ENCODE results near the gene GSG1L2.
A peak's percentile ranks its signal among the peaks of the same experiment; 100 is the strongest.

The GSG1L2 gene

DNA sequence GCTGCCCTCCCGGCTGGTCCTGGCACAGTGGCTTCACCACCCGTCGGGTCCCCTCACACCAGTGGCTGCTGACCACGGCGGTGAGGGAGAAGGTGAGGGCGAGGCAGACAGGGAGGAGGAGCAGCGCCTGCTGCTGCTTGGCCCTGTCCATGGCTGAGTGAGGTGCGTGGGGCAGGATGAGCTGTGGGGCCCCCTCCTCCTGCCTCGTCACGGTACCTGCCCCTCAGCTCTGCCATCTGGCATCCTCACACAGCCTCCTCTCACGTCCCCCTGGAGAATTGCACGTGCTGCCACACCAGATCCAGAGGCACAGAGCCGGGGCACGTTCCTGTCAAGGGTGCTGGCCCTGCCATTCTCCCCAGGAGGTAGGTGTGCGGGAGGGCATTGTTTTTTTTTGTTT is at the start of gene GSG1L2:
GSG1L2 (minus strand) TSS at position 159 of the 400 bp plus-strand sequence; CDS start at position 151, 8 bp downstream.
- DNase-seq (ENCODE audit: low read depth): no peak

DNA sequence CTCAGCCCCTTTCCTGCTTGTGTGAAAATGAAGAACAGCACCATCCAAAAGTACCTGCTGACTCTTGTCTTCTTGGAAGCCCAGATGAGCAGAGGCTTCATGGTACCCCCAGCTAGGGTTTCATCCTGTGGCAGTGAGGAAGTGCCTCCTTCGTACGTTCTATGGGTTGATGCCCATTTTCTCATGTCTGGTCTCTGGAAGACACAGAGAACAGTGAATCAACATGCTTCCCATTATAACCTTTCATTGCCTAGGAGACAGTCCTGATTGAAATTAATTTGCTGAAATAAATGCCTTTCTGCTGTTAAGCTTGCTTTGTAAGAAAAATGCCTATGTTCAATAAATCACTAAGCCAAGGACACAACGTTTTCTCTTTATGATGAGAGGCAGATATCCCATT is 46.7 kb upstream of the GSG1L2 start:
- DNase-seq (ENCODE audit: low read depth): no peak

DNA sequence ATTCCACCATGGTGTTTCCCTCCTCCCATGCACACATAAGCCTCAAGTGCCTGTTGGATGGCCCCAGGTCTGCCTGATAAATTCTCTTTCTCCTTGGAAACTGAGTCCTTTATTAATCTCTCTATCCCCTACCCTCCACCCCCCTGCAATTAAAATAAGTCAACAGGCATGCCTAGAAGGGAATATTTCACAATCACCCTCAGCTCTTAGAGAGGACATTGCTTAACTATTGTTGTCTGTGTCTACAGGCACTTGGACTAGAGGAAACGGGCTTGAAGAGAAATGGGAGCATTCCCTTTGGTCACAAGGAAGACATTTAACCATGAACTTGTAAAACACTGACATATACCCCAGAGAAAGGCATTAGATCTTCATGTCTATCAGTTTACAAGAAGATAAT is 43.7 kb upstream of the GSG1L2 start:
- DNase-seq (ENCODE audit: low read depth): no peak

DNA sequence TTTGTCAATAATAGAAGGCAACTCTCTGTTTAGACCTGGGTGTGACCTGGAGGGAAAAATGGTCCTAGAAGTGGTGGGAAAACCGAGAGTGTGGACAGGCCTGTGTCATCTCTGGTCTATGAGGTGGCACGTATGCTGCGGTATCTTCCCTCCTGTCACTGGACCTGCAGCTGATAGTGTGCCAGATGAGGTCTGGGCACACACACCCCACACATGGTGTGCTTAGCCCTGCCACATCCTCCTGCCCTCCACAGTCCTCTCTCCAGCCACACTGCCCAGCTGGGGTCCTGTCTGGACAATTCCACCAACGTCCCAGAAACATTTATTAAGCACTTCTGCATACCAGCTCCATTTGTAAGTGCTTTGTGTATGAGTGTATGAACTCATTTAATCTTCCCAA is 41.1 kb upstream of the GSG1L2 start:
- no peak for DNase-seq (ENCODE audit: low read depth)

DNA sequence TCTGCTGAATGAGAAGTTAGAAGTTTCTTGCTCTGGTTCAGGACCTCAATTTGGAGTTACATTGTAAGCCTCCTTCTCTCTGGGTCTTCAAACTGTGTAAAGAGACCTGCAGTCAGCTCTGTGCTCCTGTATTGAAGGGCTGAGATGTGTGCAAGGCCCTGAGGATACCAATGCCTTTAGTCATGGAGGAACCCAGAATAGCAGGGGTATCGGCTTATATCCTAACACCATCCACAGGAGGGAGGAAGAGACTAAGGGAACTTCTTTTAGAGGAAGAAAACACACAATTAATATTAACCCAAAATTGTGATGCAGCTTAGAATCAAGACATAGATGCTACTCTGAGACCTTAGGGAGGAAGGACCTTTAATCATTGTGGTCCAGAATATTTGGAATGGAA is 40.3 kb upstream of the GSG1L2 start:
- no peak for DNase-seq (ENCODE audit: low read depth)

DNA sequence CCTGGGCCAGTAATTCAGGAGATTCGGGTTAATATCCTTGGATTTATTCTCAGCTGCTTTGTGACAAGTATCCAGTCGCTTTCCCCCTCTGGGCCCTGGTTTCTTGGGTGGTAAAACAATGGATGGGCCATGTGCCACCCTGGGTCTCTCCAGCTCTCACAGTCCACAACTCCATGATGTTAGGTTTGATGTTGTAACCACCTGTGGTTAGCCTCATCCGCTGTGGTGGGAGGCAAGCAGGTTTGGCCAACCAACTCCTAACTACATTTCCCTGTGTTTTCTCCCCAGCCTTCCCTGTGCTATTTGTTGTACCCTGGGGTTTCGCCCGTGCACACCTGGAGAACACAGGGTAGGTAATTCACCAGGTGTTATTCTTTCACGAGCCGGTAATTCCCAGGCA is 39.0 kb upstream of the GSG1L2 start:
- no peak for DNase-seq (ENCODE audit: low read depth)

DNA sequence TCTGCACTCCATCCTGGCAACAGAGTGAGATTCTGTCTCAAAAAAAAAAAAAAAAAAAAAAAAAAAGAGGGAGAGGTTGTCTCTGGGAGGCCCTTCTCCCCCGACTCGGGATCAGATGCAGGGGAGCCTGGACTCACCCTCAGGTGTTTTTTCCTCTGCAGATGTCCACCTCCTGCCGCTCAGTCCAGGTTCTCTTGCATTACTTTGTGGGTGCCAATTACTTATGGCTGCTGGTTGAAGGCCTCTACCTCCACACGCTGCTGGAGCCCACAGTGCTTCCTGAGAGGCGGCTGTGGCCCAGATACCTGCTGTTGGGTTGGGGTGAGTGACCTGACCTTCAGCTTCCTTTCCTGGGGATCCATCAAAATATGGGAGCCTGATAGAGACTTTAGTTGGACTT is 37.9 kb upstream of the GSG1L2 start:
- no peak for DNase-seq (ENCODE audit: low read depth)

DNA sequence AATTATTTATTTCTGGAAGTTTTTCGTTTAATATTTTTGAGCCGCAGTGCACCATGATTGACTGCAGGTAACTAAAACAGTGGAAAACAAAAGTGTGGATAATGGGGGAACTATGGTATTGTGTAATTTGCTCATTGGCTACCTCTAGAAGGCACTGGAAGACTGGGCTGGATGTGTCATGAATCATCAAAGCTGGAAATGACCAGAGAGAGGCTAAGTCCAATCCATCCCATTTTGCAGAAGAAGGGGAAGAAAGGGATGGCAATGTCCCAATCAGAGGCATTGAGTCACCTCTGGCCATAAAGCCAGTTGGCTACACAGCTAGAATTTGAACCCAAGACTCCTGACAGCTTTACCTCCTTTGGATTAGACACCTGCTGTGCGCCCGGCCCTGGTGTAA is 33.2 kb upstream of the GSG1L2 start:
- no peak for DNase-seq (ENCODE audit: low read depth)

DNA sequence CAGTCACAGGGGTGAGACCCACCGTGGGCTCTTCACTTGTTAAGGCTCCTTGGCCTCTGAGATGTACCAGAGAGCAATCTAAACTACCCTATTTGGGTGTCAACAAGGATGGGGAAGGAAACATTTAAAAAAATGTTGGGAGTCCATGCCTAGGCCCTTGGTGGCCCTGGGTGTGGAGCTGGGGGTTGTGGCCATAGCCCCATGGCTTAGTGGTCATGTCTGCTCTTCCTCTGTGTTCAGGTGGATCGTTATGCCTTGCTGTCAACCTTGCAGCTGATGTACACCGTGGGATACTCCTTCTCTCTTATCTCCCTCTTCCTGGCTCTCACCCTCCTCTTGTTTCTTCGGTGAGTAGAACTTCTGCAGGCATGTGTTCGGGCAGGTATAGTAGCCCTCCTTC is 32.4 kb upstream of the GSG1L2 start:
- no peak for DNase-seq (ENCODE audit: low read depth)

DNA sequence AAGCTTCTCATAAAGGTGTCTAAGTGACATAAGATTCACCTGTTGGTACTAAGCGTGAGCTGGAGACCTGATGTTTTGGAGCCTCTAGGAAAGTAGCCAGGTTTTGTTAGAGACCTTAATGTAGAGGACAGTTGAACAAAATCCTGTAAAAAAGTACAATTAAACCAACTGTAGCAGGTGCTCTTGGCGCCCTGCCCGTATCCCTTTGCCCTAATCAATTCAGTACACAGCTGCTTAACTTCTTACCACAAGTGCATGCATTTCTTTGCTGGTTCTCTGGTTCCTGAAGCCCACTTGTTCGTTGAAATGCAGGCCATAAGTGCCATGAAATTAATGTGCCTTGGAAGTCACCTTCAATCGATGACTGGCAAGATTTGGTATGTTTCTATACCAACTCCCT is 28.3 kb upstream of the GSG1L2 start:
- no peak for DNase-seq (ENCODE audit: low read depth)

DNA sequence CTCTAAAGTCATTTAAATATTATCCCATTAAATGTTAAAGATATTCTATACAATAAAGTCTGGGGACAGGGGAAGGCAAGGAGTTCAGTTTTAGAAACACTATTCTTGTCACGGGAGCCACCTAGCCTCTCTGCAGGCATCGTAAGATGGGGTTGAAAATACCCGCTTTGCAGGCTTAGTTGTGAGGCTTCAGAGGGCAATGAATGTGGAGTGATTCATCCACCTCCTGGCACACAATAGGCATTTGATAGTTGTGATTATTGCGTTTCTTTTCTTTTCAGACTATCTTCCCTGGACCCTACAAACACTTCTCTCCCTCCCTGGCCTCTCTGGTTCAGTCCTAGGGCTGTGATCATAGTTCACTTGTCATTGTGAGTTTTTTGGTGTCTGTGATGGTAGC is 23.4 kb upstream of the GSG1L2 start:
- no peak for DNase-seq (ENCODE audit: low read depth)

DNA sequence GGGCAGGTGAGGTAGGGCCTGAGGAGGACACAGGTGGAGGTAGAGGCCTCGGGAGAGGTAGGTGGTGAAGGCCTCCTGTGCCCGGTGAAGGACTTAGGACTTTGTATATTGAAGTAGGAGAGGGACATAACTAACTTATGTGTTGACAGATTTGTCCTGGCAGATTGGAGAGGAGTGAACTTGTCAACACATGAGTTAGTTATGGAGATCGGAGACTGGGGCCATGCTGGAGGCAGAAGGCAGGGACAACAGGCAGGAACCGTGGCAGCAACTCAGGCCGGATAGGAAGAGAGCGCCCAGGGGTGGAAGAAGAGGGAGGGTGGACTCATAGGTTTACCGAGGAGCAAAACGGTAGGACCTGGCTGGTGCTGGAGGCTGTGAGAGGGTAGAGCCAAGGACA is 22.3 kb upstream of the GSG1L2 start:
- DNase-seq (ENCODE audit: low read depth): no peak

DNA sequence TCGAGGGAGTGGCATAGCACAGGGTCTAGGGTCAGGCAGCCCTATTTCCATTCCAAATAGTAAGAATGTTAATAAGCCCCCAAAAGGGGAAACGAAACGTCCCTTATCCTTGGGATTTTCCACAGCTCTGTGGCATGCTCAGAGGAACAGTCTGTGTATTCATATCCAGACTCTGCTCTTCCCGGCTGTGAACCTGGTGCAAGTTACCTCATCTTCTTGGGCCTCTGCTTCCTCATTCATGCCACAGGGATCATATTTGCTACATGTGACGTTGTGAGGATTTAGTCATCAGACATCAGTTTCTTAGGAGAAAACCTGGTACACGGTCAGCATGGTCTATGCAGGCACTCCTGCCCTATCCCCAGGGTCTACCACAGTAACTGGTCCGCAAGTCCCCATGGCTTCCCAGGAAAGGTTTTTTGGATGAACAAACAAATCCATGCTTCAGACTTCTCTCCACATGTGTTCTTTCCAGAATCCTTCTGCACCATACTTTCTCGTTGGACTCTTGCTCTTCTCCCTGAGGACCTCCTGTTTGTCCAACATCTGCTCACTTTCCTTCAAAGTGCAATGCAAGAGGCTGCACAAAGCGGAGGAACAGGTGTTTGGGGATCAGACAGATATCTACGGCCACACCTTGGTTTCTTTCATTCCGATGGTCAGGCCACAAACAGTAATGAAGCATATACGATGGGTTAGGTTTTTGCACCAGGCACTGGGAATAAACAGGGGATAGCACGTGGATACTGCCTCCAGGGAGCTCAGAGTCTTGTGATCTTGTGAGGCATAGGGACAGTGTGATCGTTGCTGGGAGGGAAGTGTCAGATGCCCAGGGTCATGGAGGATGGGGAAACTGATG is 21.5 kb upstream of the GSG1L2 start:
- DNase-seq (ENCODE audit: low read depth): no peak

DNA sequence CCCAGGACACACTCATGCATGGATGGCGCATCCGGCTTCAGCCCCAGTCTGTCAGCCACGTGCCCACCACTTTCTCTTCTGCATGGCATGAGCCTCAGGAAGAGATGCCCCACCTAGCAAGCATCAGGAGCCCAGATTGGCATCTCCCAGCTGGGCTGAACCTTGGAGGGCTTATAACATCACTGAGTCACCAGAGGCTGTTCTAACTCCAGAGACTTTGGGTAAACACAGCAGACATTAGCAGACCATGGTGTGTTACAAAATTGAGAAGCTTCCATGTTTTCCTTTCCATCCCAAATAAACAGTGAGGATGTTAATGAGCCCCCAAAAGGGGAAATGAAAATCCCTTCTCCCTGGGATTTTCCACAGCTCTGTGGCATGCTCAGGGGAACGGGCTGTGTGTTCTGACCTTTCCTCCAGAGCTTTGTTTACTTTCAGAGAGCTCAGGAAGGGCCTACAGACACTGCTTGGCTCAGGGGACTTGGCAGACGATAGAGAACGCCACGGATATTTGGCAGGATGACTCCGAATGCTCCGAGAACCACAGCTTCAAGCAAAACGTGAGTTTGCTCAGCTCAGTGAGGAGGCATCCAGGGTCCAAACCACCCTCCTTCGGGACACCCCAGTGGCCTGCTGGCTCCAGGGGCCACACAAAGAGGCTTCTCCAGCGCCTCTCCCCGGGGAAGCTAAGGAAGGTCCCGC is 20.3 kb upstream of the GSG1L2 start:
- DNase-seq (ENCODE audit: low read depth): no peak

DNA sequence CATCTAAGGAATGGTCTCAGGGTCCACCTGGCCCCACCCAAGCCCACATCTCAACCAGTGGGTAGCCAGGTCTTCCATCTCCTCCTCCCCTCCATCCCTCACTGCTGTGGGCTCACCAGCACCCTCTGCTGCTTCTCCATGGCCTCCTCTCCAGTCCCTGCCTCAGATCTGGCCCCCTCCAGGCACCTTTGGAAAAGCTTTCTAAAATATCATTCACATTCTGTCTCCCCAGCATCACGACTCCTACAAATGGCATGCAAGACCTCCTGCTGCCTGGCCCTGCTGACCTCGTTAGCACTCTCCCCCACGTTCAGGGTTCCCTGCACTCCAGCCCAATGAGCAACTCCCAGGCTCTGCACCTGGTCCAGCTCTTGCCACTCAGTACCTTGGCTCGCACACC is 17.6 kb upstream of the GSG1L2 start:
- peak; percentile 29 for DNase-seq (ENCODE audit: low read depth)

DNA sequence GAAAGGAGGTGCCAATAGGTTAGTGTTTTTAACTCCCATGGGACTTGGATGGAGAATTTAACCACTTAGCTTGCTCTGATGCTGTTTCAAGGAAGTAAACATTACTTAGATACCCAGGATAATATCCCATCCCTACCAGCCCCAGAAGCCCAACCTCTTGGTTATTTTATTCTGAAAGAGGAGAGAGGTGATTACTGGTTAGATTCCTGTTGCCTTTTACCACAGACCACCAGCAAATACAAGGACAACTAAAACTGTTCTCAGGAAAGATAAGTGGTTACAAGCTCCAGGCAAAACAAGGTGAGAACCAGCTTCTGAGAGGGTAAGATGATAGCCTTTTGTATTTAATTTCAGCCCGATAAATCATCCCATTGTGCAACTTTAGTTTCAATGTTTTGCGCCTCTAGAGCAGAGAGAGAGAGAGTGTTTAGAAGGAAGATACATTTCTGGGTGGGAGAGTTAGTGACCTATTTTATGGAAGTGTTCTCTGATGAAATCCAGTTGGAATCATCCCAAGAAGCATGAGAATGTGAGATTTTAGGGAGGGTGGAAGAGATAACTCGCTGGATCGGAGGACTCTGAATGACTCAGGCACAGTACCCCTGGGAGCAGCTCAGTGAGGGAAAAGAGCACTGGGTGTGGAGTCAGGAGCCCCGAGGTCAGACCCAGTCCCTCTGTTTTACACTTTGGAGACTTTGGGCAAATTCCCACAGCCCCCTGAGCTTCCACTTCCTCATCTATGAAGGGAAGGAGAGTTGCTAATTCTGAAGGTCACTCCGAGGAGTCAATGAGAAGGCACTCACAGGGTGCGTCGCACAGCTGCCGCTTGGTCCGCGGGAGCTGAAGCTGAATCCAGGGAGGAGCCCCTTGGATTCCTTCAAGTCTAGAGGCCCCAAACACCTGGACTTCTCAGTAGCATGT is 15.9 kb upstream of the GSG1L2 start:
- DNase-seq (ENCODE audit: low read depth): peak; percentile 87

DNA sequence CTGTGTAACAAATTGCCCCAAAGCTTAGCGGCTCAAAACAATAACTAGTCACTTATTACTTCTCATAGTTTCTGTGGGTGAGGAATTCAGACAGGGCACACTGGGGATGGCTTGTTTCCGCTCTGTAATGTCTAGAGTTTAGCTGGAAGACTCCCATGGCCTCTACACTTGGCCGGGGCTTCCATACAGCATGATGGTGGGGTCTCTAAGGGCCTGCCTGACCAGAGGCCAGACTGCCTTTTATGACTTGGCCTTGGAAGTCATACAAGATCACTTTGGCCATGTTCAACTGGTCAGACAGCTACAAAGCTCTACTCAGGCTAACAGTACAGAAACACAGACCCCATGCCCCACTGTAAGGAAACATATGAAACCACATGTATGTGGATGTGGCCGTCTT is 12.0 kb upstream of the GSG1L2 start:
- no peak for DNase-seq (ENCODE audit: low read depth)

DNA sequence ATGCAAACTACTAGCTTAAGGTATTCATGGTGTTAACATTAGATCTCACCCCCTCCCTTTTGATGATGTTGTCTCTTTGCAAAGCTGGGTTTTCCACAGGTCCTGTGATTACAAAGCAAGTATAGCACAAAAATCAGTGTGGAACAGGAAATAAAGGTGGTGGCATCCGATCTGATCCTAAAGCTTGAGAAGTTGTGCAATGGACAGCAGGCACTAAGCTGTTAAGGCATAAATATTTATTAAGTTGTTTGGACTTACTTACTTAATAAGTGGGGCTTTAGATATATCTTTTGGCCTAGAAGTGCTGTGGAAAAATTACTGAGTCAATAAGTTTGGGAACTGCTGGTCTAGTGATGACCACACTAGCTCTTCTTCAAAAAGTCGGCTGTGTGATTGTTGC is 8.8 kb upstream of the GSG1L2 start:
- no peak for DNase-seq (ENCODE audit: low read depth)

DNA sequence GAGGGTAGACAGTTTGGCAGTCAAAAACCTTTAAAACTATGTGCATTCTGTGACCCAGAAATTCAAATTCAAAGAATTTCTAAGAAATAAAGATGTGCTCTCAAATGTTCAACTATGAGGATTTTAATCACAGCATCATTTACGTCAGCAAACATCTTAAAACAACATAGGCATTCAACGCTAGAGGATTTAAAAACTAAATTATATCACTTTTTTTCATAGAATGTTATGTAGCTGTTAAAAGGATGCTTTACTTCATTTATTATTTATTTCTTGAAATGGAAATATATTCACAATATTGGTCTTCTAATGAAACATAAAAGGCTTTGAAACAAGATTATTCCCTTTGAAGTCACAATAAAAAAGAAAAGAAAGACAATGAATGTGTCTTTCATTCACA is 7.5 kb upstream of the GSG1L2 start:
- DNase-seq (ENCODE audit: low read depth): no peak

DNA sequence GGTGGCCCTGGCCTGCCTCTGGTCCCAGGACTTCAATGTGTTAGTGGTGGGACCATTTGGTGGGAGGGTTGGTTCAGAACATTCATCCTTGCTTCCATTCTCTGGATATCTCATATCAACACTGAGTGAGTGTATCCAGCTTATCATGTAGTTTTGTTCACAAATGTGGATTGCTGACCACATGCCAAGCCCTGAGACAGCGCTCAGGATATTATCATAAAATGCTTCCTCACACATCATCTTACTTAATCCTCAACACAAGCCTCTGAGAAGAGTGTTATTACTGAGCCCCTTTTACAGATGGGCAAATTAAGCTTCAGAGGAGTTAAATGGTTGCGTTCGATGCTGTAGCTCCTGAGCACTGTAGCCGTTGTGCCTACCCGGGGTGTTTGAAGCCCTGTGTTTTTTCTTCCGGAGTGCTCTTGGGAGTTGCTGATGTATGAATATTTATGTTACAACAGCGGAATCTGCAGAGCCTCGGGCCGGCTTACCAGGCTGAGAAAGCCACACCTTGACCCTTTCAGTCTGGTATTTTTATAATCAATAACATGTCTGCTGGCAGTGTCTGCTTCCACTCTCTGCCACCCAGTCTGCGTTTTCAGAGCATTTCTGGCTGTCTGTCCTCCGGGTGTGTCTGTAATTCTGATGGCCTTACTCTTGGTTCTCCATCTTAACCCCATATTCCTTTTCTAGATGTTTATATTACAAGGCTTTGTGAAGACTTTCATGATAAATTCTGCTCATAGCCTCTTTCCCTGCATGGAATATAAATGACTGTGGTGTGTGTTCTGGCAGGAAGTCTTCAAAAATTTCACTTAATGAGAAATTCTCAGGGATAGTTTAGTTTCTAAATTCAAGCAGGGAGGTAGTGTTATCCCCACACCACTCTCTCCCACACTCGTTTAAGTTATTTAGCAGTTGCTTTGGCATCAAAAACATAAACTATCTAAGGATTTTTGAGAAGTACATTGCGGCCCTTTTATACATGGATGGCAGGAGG is 6.7 kb upstream of the GSG1L2 start:
- no peak for DNase-seq (ENCODE audit: low read depth)

DNA sequence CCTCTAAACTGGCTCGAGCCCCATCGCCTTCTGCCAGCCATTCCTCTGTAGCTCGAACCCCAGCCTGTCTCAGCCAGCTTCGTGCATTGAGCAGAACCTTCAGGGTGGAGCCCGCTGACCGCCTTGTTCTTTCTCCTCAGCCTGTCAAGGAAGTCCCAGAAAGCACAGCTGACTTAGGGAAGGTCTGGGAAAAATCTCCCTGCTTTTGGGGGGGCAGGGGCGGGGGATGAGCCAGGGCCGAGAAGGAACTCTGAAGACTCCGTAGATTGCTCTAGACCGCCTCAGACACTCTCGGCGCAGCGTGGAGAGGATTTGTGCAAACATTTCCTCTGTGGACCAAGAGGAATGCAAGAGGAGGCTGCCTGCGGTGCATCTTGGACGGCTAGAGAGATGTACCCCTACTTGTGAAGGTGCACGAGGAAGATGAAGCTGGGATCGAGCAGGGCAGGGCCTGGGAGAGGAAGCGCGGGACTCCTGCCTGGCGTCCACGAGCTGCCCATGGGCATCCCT is 3.8 kb upstream of the GSG1L2 start, which contains the start of gene GLP2R:
GLP2R (plus strand) TSS at position 284 of the 510 bp plus-strand sequence; CDS start at position 424, 140 bp downstream.
- DNase-seq (ENCODE audit: low read depth): no peak

Measured in HS-5 (cell line).